Measurements from ENCODE around the gene TUBGCP6.
"Not testable (repeated sequence)": the region's sequence is repeated elsewhere in the genome, so short reads cannot be mapped to it uniquely, and the experiment has no call there.

TUBGCP6 gene

GRCh38 chr22:50173983-50174355 is 70.9 kb downstream of the TUBGCP6 start:
- in situ Hi-C loops (cut with MboI; ENCODE audit: low sequenced_read_pairs), result no loop called here

- in situ Hi-C loops (cut with MboI; ENCODE audit: low sequenced_read_pairs), result no loop called here
These were observed 71.4 kb downstream of the TUBGCP6 start for GRCh38 chr22:50173311-50173982.

GRCh38 chr22:50171965-50172421 is 72.8 kb downstream of the TUBGCP6 start:
- in situ Hi-C loops (cut with MboI; ENCODE audit: low sequenced_read_pairs), result no loop called here

- in situ Hi-C loops (cut with MboI; ENCODE audit: low sequenced_read_pairs), result no loop called here
These were observed 73.4 kb downstream of the TUBGCP6 start for GRCh38 chr22:50171319-50171964.

- in situ Hi-C loops (cut with MboI; ENCODE audit: low sequenced_read_pairs), result no loop called here
These were observed 74.1 kb downstream of the TUBGCP6 start, which contains the start of gene PANX2 for GRCh38 chr22:50170453-50171318. Gene PANX2, plus strand, starts transcription at chr22:50170731. Its CDS starts 0 bp downstream, at chr22:50170731.

DNA sequence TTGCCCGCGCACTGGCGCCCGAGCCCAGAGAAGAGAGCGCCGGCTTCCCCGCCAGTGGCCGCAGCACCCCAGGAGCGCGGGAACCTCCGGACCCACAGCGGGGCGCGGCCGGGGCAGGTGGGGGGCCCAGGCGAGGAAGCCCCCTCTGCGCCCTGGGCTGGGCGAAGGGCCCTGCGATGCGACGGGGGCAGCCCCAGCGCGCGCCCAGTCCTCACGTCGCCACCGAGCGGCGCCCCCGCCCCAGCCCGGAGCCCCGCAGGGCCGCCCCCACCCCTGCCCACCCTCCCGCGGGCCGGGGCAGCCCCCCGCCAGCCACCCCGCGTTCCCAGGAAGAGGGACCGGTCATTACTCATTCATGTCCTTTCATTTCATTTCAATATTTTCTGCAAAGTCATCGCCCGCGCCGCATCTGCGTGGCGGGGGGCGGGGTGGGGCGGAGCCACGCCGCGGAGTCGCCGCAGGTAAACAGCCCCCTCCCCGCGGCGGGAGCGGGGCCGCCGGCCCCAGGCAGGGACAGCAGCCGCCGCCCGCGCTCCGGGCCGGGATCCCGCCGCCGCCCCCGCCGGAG is 75.0 kb downstream of the TUBGCP6 start:
- in situ Hi-C loops (cut with MboI; ENCODE audit: low sequenced_read_pairs), result no loop called here

- in situ Hi-C loops (cut with MboI; ENCODE audit: low sequenced_read_pairs), result no loop called here
These were observed 75.6 kb downstream of the TUBGCP6 start for GRCh38 chr22:50169181-50169759.

- in situ Hi-C loops (cut with MboI; ENCODE audit: low sequenced_read_pairs), result not testable (repeated sequence)
These were observed 76.2 kb downstream of the TUBGCP6 start for GRCh38 chr22:50168490-50169180.

GRCh38 chr22:50167689-50168489 is 76.9 kb downstream of the TUBGCP6 start:
- in situ Hi-C loops (cut with MboI; ENCODE audit: low sequenced_read_pairs), result no loop called here

Data from HL-60/S4 treated with phorbol 12-myristate 13-acetate at 8.2 ng/mL for 4 days and 3 days (cell line).